ENCODE results near the gene LAPTM5.

Gene LAPTM5

DNA sequence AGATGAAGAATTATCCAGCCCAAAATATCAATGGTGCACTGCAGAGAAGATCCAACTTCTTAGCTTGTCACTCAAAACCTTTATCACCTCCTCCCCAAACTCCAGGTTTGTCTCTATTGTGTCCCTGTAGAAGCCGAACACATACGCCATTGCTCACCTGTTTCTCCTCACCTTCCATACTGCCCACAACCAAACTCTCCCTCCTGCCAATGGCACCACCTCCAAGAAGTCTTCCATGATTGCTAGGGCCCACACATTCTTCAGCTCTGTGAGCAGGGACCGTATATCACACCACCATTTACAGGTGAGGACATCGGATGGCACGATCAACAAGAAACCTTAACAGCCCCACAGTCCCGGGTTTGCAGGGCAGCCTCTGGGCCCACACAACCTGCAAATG lies 2.2 kb downstream of the LAPTM5 start:
- DNase-seq, result no peak

- DNase-seq, result peak; percentile 89
Observed at GRCh38 chr1:30754684-30755171, 2.8 kb downstream of the LAPTM5 start.

GRCh38 chr1:30753660-30754123 lies 3.9 kb downstream of the LAPTM5 start:
- DNase-seq, result peak; percentile 54

DNA sequence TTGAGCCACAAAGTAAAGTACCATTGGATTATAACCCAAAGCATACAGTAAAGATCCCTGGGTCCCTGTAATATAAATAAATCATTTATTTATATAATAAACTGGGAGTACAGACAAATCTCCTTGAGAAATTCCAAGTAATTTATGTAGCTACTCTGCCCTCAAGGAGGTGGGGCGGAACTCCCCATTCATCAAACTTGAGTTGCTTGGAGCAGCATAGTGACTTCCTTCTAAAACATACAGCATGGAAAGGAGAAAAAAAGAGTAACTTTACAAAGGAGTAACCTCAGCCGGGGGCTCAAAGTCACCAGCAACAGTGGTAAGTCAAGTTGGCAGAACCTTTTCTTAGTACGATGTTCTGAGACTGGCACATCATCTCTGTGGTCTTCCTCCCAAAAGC lies 4.5 kb downstream of the LAPTM5 start:
- no peak for DNase-seq

DNA sequence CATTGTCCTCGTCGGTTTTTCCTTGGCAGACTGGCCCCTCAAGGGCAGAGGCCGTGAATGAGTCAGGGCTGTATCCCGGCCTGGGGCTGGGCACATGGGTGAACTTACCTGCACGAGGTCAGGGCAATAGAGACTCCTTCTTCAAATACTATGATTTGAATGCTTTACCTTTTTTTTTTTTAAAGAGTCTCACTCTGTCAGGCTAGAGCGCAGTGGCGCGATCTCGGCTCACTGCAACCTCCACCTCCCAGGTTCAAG lies 5.0 kb downstream of the LAPTM5 start:
- DNase-seq, result no peak

DNA sequence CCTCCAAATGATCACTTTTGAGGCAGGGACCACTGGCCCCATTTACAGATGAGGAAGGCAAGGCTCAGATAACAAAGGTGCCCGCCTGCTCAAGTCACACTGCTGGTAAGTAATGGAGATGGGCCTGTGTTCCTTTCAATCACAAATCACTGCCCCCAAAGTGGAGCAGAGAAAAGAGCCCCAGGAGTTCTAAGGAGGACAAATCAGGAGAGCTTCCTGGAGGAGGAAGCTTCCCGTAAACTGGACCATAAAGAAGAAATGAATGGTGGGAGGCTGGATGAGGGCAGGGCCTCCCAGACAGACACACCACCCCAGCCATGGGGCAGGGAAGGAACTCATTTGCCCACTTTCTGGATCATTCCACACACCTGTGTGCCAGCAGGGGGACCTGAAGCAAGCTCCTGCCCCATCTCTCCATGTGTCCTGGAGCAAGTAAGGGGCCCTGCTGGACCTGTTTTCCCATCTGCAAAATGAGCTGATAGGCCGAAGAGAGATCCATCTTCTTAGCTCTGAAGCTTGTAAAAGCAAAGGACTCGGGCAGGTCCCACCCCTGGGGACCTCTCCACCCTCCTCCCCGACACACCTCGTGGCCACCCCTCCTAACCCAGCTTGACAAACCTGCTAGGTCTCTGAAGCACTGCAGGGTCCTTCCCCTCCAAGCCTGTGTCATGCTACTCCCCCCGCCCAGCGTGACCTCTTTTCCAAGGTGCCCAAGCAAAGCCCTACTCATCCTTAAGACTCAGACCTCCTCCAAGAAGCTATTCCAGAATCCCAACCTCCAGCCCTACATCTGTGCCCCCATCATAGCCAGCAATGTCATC lies 5.5 kb downstream of the LAPTM5 start:
- DNase-seq, result no peak

GRCh38 chr1:30750731-30751291 lies 6.8 kb downstream of the LAPTM5 start:
- peak; percentile 84 for DNase-seq

GRCh38 chr1:30749691-30750583 lies 7.6 kb downstream of the LAPTM5 start:
- peak; percentile 80 for DNase-seq

GRCh38 chr1:30748699-30749401 lies 8.7 kb downstream of the LAPTM5 start:
- no peak for DNase-seq

- no peak for DNase-seq
Observed at GRCh38 chr1:30748098-30748698, 9.4 kb downstream of the LAPTM5 start.

DNA sequence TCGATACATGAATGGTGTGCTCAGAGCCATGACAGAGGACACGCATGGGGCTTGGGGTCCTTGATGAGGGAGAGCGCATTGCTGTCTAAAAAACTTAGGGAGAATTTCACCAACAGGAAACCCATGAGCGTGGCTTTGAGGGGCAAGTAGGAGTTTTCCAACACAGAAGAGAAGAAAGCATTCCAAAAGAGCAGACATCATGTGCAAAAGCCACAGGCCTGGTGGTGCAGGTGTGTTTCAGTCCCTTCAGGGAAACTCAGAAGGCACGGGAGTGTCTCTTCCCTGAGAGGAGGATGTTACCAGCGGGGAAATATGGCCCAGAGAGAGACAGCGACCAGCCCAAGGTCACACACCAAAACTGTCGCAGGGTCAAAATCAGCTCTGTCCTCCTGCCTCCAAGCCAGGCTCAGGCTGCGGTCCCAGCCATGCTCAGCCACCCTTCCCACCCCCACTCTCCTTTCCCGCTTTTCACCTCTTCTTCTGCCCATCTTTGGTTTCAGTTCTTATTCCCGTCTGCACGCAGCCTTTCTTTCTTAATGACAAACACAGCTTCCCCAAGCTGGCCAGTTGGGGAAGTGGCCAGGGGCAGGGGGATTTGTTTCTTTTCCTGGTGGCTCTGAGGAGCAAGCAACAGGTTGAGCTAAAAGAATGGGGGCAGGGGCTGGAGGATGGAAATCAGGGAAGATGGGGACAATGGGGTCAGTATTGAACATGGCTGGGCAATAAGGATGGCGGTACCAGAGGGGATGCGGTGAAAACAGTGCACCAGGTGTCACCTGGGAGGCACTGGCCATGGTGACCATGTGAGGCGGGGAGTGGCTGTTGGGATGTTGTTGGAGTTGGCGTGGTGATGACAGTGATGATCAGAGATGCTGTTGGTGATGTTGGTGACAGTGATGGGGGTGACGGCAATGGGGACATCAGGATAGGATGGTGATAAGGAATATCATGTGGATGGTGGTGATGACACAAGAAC lies 10.3 kb downstream of the LAPTM5 start:
- no peak for DNase-seq

DNA sequence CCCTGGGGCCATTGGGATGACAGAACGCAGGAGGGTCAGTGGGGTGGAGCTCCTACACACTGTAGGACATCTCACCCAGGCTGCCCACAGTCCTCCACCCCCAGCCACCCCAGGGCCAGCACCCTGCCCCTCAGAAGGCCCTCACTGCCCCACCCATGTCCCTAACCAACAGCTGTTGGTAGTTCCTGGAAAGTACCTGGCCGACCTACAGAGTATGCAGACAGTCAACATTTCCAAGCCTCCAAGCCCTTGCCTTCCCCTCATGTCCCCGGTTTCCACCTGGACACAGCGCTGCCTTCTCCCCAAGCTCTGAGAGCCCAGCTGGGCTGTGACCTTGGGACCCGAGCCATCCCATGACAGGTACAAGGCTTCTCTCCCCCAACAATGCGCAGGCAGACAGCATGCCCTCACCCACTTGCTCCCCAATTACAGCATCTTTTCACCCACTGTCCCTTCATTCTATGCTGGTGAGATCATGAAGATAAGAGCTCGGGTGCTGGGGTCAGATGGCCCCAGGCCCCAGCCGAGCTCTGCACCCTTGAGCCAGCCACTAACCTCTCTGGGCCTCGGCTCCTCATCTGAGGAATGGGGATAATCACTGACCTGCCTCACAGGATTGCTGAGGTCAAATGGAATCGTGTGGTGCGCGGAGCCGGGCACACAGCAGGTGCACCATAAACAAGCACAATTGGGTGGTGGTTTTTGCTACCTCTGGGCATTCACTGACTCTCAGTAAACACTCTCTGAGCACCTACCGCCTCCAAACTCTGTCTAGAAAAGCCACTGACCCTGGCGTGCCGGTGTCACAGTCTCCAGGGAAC lies 11.2 kb downstream of the LAPTM5 start:
- no peak for DNase-seq

- DNase-seq, result no peak
Observed at GRCh38 chr1:30745834-30746208, 11.8 kb downstream of the LAPTM5 start.

GRCh38 chr1:30745156-30745833 lies 12.3 kb downstream of the LAPTM5 start:
- DNase-seq, result no peak

- no peak for DNase-seq
Observed at GRCh38 chr1:30744060-30744756, 13.4 kb downstream of the LAPTM5 start.

GRCh38 chr1:30743584-30744059 lies 14.0 kb downstream of the LAPTM5 start:
- peak; percentile 86 for DNase-seq

DNA sequence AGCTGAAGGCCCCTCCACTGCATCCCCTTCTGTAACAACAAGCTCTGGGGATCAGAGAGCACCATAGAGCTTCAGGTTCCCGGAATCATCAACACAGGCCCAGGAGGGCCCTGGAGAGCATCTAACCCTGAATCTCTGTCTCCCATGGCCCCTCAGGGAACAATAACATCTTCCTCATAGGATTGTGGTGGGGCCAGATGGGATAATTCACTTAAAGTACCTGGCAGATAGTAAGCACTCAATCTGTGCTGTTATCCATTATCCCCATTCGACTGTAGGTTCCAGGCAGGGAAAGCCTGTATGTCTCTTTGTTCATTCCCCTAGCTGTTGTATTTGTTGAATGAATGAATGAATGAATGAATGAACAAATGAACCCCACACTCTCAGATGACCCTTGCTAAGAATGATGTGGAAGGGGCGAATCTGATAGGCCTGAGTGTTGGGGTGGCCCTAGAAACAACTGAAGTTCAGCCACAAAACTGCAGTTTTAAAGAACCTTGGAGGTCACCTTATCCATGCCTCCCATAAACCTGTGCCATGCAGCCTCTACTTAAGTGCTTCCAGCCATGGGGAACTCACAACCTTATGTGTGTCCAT lies 14.5 kb downstream of the LAPTM5 start:
- no peak for DNase-seq

DNA sequence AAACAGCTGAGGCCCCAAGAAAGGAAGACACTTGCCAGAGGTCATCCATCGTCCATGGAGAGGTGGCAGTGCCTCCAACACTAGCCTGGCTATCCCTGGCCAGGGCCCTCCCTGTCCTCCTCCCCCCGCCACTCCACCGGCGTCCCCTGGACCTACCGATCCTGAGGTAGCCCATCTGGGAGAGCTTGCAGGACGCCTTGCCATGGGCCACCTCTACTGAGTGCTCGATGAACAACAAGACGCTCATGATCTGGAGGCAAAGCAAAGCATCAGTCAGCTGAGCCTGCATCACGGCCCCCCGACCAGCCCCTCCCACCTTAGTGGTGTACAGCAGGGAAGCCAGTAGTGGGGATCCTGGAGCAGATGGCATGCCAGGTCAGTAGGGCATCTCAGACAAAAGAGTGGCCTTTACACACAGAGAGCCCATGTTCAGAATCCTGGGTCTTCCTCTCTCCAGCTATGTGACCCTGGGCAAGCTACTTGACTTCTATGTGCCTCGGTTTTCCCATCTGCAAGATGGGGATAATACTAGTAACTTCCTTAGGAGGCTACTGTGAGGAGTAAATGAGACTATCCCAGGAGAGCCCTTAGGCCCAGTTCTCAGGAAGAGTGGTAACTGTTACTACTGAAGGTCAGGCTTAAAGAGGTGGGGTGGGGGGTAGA lies 15.1 kb downstream of the LAPTM5 start:
- DNase-seq, result no peak

All from CD4-positive, alpha-beta T cell treated with Interleukin-15 for 1 hour (primary cell).